Omental fat pad (tissue), 4 donors: ENCODE data around the gene TLE1. TPM values are rescaled to one million over a fixed set of nuclear protein-coding genes. Genes with fewer than 3 reads are reported as not detected.
A peak's percentile ranks its signal among the peaks of the same experiment; 100 is the strongest.

Experiments
- ATAC-seq: fragments of 150-250 bp; one replicate; pipeline ENCODE4 v1.9.1; 2016; ENCODE audit warnings: mild to moderate bottlenecking, moderate library complexity; ENCODE audit not compliant: low FRiP score
- DNase-seq: peaks from one replicate; pipeline ENCODE4 v3.0.0-alpha.2; 2019; ENCODE audit warnings: low spot score
- total RNA-seq, 4 donors: library from RNA; depleted of rRNA; stranded (reverse); fragments of >200 nt; gene quantifications; one replicate each; pipeline ENCODE4 v1.1.0, GENCODE V29; 2016
- TF ChIP-seq, protein P1 (sequence below), 3 donors: fragments of 450-650 bp; IDR thresholded peaks; one replicate each; pipeline ENCODE4 v1.5.1; 2016 to 2017; ENCODE audit warnings: antibody characterized with exemption in 3 of 3, mild to moderate bottlenecking in 3 of 3, moderate library complexity in 2 of 3

TLE1 gene
- total RNA-seq, 4 donors from 2014 or later: 75.3 to 136 (median 80.1) TPM

GRCh38 chr9:81680006-81680405 is 9.3 kb downstream of the TLE1 start:
- TF ChIP-seq, protein P1, sequence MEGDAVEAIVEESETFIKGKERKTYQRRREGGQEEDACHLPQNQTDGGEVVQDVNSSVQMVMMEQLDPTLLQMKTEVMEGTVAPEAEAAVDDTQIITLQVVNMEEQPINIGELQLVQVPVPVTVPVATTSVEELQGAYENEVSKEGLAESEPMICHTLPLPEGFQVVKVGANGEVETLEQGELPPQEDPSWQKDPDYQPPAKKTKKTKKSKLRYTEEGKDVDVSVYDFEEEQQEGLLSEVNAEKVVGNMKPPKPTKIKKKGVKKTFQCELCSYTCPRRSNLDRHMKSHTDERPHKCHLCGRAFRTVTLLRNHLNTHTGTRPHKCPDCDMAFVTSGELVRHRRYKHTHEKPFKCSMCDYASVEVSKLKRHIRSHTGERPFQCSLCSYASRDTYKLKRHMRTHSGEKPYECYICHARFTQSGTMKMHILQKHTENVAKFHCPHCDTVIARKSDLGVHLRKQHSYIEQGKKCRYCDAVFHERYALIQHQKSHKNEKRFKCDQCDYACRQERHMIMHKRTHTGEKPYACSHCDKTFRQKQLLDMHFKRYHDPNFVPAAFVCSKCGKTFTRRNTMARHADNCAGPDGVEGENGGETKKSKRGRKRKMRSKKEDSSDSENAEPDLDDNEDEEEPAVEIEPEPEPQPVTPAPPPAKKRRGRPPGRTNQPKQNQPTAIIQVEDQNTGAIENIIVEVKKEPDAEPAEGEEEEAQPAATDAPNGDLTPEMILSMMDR (IDR thresholded peaks at IDR 0.05): no peak
- ATAC-seq: no peak
- DNase-seq: no peak

DNA sequence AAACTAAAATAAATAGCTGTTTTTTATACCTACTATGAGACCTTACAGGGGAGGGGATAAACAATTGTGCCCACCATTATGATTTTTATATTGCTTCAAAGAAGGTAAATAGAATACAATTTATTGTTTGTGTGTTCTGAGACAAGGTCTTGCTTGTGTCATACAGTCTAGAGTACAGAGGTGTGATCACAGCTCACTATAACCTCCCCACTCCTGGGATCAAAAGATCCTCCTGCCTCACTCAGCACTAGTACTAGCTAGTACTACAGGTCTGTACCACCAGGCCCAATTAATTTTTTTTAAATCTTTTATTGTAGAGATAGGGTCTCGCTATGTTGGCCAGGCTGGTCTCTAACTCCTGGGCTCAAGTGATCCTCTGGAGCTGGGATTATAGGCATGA is 11.3 kb downstream of the TLE1 start:
- no peak for ATAC-seq
- TF ChIP-seq, protein P1 (IDR thresholded peaks at IDR 0.05): no peak

DNA sequence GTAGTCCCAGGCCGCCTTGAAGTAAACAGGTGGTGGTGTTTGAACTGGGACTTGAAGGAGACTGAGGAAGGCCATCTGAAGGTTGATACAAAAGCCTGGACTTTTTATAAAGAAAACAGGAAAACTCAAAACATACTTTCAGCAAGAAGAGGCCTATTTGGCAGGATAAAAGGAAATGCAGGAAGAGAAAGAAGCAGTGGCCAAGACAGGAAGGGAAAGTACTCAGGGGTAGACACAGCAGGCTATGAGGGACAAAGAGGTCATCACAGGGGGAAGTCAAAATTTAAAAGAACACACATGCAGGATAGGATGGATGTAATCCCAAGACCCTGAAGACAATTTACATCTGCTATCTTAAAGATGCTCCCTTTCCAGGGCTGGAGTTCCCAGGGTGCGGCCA is 13.0 kb downstream of the TLE1 start:
- DNase-seq (no peak), ATAC-seq (no peak)
- TF ChIP-seq, protein P1 (IDR thresholded peaks at IDR 0.05): no peak

More for the DNA sequence above, 11.3 kb downstream of the TLE1 start:
- DNase-seq: no peak

- TF ChIP-seq, protein P1 (IDR thresholded peaks at IDR 0.05): no peak
- ATAC-seq: no peak
- no peak for DNase-seq
Observed at GRCh38 chr9:81673310-81673709, 16.0 kb downstream of the TLE1 start.

DNA sequence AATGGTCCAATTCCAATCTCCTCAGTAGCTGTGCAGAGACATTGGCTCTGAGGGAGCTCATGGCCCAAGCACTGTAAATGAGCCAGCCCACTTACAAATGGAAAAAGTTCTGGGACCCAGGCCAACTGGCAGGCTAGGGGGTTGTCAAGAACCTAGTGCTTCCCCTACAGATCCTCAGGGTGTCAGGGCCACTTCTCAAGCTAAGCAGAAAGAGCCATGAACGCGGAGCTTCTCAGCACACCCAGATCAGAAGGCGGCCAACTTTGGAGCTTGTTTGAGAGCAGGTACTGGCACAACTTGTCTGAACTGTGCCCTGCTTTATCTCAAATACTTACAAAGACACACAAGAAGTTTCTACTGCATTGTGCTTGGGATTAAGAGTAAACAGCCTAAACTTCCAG is 17.5 kb downstream of the TLE1 start:
- ATAC-seq (peak; percentile 48), DNase-seq (no peak)
- TF ChIP-seq, protein P1 (IDR thresholded peaks at IDR 0.05): no peak

- TF ChIP-seq, protein P1 (IDR thresholded peaks at IDR 0.05): no peak
- DNase-seq (no peak), ATAC-seq (no peak)
Observed at GRCh38 chr9:81669866-81670265, 19.5 kb downstream of the TLE1 start.

- TF ChIP-seq, protein P1 (IDR thresholded peaks at IDR 0.05): no peak
- no peak for ATAC-seq
Observed at GRCh38 chr9:81669041-81669651, 20.2 kb downstream of the TLE1 start.

More at GRCh38 chr9:81669041-81669651, 20.2 kb downstream of the TLE1 start:
- DNase-seq: no peak
